Heart right ventricle (tissue), 16 donors: ENCODE data around the gene TMSB10. TPM values are rescaled to one million over a fixed set of nuclear protein-coding genes. Genes with fewer than 3 reads are reported as not detected.
"Not testable (repeated sequence)": the region's sequence is repeated elsewhere in the genome, so short reads cannot be mapped to it uniquely, and the experiment has no call there.

Experiments used
- ATAC-seq, 8 donors: fragments of 200-7000 bp; cut with Tn5 transposase; one replicate each; pipeline ENCODE4 v1.9.1; 2020; ENCODE audit warnings: mild to moderate bottlenecking in 8 of 8, moderate library complexity in 8 of 8, moderate number of reproducible peaks in 1 of 8
- DNase-seq, 2 donors: peaks; one replicate each; pipeline ENCODE4 v3.0.0-alpha.2; 2020
- H3K27ac ChIP-seq, 10 donors: fragments of 200-600 bp; sonication (generic) in 2 of 10; one replicate each; pipeline versions ENCODE4 v1.5.0 to v1.8.0; 2020 to 2022; ENCODE audit warnings: mild to moderate bottlenecking in 3 of 10
- H3K27me3 ChIP-seq, 7 donors: fragments of 200-600 bp; one replicate each; pipeline ENCODE4 v1.8.0; 2021 to 2022; ENCODE audit warnings: mild to moderate bottlenecking in 2 of 7
- H3K36me3 ChIP-seq, 9 donors: fragments of 200-600 bp; sonication (generic) in 1 of 9; one replicate each; pipeline versions ENCODE4 v1.5.0 to v1.8.0; 2020 to 2022; ENCODE audit warnings: mild to moderate bottlenecking in 2 of 9
- H3K4me1 ChIP-seq, 9 donors: fragments of 200-600 bp; sonication (generic) in 1 of 9; one replicate each; pipeline versions ENCODE4 v1.5.0 to v1.8.0; 2020 to 2022; ENCODE audit warnings: mild to moderate bottlenecking in 4 of 9
- H3K4me3 ChIP-seq, 10 donors: fragments of 200-600 bp; sonication (generic) in 2 of 10; one replicate each; pipeline versions ENCODE4 v1.5.0 to v1.8.0; 2020 to 2022; ENCODE audit warnings: mild to moderate bottlenecking in 7 of 10, moderate library complexity in 2 of 10
- H3K9me3 ChIP-seq, 11 donors: fragments of 200-600 bp in 10 of 11; sonication (generic) in 2 of 11; one replicate each; pipeline versions ENCODE4 v1.5.0 to v1.8.0; 2013 to 2022; ENCODE audit warnings: mild to moderate bottlenecking in 2 of 11, control low read depth in 1 of 11, moderate library complexity in 1 of 11
- CTCF ChIP-seq, 9 donors: fragments of 200-600 bp; sonication (generic) in 2 of 9; IDR thresholded peaks; one replicate each; pipeline versions ENCODE4 v1.5.0 to v1.8.0; 2021 to 2022; ENCODE audit warnings: antibody characterized with exemption in 9 of 9, mild to moderate bottlenecking in 5 of 9, moderate library complexity in 1 of 9
- WGBS, 2 donors: extraction: QIAGEN DNeasy Blood & Tissue Kit; methylation state at CpG; one replicate each; pipeline ENCODE4 v1.1.7; 2013; ENCODE audit warnings: inconsistent platforms in 1 of 2; 5-methylcytosine and 5-hydroxymethylcytosine counted together
- intact Hi-C, 10 donors: fragments of 100-400 bp; cut with DNase I; formaldehyde crosslinking; loops; one replicate each; pipeline versions ENCODE4 v1.11.1 to v1.14.2; 2022
- polyA plus RNA-seq, 2 donors: library from polyadenylated mRNA; stranded (reverse); fragments of 200-250 nt; gene quantifications; one replicate each; pipeline ENCODE4 v1.2.3, GENCODE V29; 2013
- total RNA-seq, 10 donors: library from RNA; stranded (reverse); fragmentation: NEBNext Ultra II Directional in 3 of 10; extraction: Animal tissue kit (Norgen Biotek cat#: 25700) in 3 of 10; gene quantifications; one replicate each; pipeline versions ENCODE4 v1.2.1 to v1.2.4, GENCODE V29; 2021 to 2023
- donor health status: Arrhythmogenic right ventricular cardiomyopathy.
- donor health status: ischemic (EF 13 %, LVEDD 7.1; RV severe dilation, severe dysfunction).
- donor health status: healthy with polysubstance abuse.
- donor health status: DM: no; HTN: yes; CAD: no.
- donor health status: DM: no; HTN: no; CAD: no.
- donor health status: ischemic (EF 25% LVEDD 6.9; RV normal size, moderate dysfunction).
- donor health status: ischemic (EF 25% LVEDD 5.7; RV mildly dilated, moderate dysfunction).
- donor health status: healthy.
- donor health status: DM: yes; HTN: yes; CAD: no.
- donor health status: Ischemic cardiomyopathy.
- donor health status: ischemic (EF 35%, LVEDD 5.7; RV mildly dilated, moderate dysfunction).
- donor health status: nonischemic (EF 11% LVEDD 7.7; RV severe dilation, severe dysfunction).
- donor health status: DM: yes; HTN: yes; CAD: no.
- donor health status: PGD.
- donor health status: ischemic (EF 29% LVEDD 5.4; RV normal size, mild dysfunction).
- donor health status: nonischemic (EF 23%, LVEDD 6.1; RV moderate dilation, normal function).

The TMSB10 gene
- total and polyA plus RNA-seq, 12 donors = 217 to 2,308 (median 343) TPM

- WGBS, 2 donors = 52 to 68% methylated on average over 6 of the region's 6 CpGs
- intact Hi-C loops = loop anchor here in 4 of 10 donors (1.0 to 5.0 kb wide), 2 partner anchors 368 to 370 kb away; no protein-coding TSS in a partner anchor
- Histone ChIP-seq H3K4me3 (no peak overlapping the region), H3K4me1 (peaks cover 0 to 5% (median 0%) of the 10 kb centered on the region in 9 donors), H3K9me3 (no peaks in the 10 kb centered on the region), H3K27ac (no peak overlapping the region), H3K36me3 (no peaks in the 10 kb centered on the region), H3K27me3 (no peaks in the 10 kb centered on the region)
- DNase-seq (no peak), ATAC-seq (peak in 3 of 8 donors; percentile 18 to 45 (median 35))
- TF ChIP-seq CTCF (IDR thresholded peaks at IDR 0.05) = peak in 7 of 9 donors; percentile 24 to 52 (median 47)
These were observed 40.2 kb upstream of the TMSB10 start for GRCh38 chr2:84865181-84865783.

DNA sequence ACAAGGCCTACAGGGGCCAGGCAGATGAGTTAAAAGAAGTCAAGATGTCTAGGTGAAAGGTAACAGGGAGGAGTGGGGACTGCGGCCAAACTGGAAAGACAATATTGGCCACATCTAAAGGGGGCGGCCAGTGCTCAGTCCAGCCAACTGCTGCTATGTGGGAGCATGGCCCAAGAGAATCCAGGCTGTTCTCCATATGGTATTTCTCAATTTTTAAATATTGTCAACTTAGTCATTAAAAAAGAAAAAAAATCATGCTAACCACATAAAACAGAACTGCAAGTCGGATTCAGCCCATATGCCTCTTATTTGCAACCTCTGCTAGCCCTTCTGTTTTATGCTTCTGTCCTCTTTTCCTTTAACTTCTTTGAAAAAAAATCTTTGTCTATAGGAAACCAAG is 39.3 kb upstream of the TMSB10 start:
- no peak for TF ChIP-seq CTCF (IDR thresholded peaks at IDR 0.05)
- Histone ChIP-seq H3K36me3 (no peaks in the 10 kb centered on the region), H3K4me3 (no peak overlapping the region), H3K27ac (no peak overlapping the region), H3K9me3 (no peaks in the 10 kb centered on the region), H3K27me3 (no peaks in the 10 kb centered on the region), H3K4me1 (peaks cover 0 to 5% (median 0%) of the 10 kb centered on the region in 9 donors)
- WGBS, 2 donors = 77% methylated on average over 3 of the region's 3 CpGs
- intact Hi-C loops = loop anchor here in 3 of 10 donors (5.0 kb wide), 1 partner anchor 369 kb away; no protein-coding TSS in a partner anchor
- ATAC-seq (no peak), DNase-seq (no peak)

- H3K27ac ChIP-seq, DNase-seq, H3K36me3 ChIP-seq, H3K4me1 ChIP-seq, ATAC-seq, H3K4me3 ChIP-seq, H3K9me3 ChIP-seq, H3K27me3 ChIP-seq: not testable (repeated sequence)
- 94 to 95% methylated on average over 2 of the region's 4 CpGs for WGBS, 2 donors
- intact Hi-C loops = loop anchor here in 3 of 10 donors (5.0 kb wide), 1 partner anchor 371 kb away; no protein-coding TSS in a partner anchor
These were observed 37.1 kb upstream of the TMSB10 start for GRCh38 chr2:84868327-84868726.

- DNase-seq (no peak), ATAC-seq (no peak)
- H3K4me3 ChIP-seq = no peak overlapping the region
- no peak for TF ChIP-seq CTCF (IDR thresholded peaks at IDR 0.05)
- H3K27ac ChIP-seq = no peak overlapping the region
- 82 to 84% methylated on average over 11 of the region's 11 CpGs for WGBS, 2 donors
- no peaks in the 10 kb centered on the region for H3K36me3 ChIP-seq
- intact Hi-C loops = loop anchor here in 1 of 10 donors (5.0 kb wide), 1 partner anchor 373 kb away; no protein-coding TSS in a partner anchor
- no peaks in the 10 kb centered on the region for H3K27me3 ChIP-seq
- H3K9me3 ChIP-seq = no peaks in the 10 kb centered on the region
- H3K4me1 ChIP-seq = no peaks in the 10 kb centered on the region
These were observed 35.1 kb upstream of the TMSB10 start for GRCh38 chr2:84870306-84870705.

GRCh38 chr2:84872691-84873090 is 32.8 kb upstream of the TMSB10 start:
- H3K27me3 ChIP-seq, ATAC-seq, DNase-seq, H3K9me3 ChIP-seq, H3K4me3 ChIP-seq, H3K4me1 ChIP-seq, H3K36me3 ChIP-seq, H3K27ac ChIP-seq: not testable (repeated sequence)
- 94 to 96% methylated on average over 9 of the region's 9 CpGs for WGBS, 2 donors
- intact Hi-C loops = loop anchor here in 1 of 10 donors (5.0 kb wide), 1 partner anchor 375 kb away; no protein-coding TSS in a partner anchor
